Activated T-cell treated with anti-CD3 and anti-CD28 coated beads for 24 hours (primary cell): ENCODE data around the gene IRF3.

ENCODE experiments used
- DNase-seq: peaks from one replicate; pipeline ENCODE4 v3.0.0-alpha.2; 2020; ENCODE audit warnings: low read depth

IRF3 gene

DNA sequence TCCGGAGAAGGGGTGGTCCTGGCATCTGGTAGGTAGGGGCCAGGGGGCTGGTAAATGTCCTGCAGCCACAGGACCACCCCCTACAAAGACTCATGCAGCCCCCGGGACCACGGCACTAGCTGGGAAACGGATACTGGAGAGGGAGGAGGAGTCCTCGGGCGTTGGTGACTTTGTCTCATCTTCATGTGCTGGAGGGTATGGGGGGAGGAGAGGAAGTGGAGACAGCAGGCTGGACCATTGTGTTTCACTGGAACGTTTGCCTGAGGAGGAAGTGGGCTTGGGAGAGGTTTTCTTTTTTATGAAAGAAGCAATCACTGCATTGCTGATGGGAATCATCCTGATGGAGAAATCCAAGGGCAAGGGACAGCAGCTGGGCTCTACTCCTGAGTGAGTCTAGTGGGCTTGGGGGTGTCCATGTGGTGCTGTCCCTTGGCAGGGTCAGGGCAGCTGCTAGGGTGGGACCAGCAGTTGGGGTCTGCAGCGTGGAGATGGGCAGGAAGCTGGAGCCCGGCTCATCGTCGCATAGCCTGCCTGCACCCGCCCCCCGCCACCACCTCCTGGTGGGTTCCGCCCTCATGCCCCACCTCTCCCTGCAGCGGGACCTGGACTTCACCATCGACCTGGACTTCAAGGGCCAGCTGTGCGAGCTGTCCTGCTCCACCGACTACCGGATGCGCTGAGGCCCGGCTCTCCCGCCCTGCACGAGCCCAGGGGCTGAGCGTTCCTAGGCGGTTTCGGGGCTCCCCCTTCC, 22.1 kb upstream of the IRF3 start:
- no peak for DNase-seq

DNA sequence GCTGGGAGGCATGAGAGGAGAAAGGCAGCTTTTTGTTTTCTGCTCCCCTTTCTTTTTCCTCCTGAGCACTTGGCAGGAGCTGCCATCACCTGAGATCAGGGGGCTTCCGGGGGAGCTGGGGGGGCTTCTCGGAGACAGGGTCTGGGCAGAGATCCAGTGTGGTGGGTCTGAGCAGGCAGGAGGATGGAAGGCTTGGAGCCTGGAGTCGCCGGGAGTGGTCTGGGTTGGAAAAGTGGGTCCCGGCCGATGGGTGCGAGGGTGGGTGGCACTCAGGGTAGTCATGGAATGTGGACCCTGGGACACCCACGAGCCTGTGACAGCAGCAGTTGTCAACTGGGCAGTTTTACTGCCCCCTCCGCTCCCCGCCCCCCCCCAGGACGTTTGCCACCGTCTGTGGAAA, 21.5 kb upstream of the IRF3 start:
- no peak for DNase-seq

DNA sequence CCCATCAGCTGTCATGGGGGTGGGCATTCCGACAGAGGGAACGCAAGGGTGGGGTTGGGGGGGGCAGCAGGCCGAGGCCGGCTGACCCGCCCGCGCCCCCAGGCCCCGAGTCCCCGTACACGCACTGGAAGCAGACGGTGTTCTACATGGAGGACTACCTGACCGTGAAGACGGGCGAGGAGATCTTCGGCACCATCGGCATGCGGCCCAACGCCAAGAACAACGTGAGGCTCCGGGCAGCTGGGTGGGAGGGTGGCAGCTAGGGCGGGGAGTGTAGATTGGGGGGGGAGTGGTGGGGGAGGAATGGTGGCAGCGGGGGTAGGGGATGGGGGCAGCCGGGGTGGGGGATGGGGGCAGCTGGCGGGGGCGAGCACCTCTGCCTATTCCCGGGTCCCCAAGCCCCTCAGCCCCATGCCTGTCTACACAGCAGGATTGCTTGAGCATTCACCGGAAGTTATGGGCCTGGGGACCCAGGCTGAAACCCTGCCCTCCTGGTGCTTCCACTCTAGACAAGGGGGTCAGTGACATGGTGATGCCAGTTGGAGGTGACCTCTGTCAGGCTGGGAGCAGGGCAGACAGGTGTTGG, 20.9 kb upstream of the IRF3 start:
- DNase-seq: no peak

DNA sequence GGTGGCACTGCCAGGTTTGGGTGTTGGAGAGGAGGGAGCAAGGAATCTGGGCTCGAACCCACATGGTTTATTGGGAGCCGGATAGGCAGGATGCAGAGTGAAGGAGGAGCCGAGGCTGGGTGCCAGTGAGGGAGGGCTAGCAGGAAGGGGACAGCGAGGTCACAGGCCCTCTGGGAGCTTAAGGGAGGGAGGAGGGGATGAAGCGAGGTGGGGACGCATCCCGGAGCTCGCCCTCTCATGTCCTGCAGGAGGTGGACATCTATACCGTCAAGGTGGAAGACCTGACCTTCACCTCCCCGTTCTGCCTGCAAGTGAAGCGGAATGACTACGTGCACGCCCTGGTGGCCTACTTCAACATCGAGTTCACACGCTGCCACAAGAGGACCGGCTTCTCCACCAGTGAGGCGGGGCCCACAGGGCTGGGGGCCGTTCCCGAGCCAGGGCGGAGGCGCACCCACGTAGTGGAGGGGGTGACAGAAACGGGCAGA, 20.2 kb upstream of the IRF3 start:
- DNase-seq: no peak

DNA sequence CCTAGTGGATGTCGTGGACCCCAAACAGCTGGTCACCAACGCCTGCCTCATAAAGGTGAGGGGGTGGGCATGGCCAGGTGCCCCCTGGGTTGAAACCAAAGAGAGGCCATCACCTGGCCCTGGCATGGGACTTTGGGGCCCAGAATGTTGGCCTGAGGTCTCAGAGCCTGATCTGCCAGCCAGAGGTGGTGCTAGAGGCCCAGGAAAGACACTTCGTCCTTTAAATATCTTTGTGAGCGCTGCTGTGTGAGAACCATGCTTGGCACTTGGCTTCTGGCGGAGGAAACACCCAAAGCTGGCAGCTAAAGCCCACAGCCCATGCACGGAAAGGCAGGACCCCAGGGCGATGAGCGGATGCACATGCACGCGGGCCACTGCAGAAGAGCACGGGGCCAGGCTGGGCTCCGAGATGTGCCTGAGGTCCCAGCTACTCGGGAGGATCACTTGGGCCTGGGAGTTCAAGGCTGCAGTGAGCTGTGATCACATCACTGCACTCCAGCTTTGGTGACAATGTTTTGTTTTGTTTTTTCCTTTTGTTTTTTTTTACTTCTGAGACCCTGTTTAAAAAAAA, 19.4 kb upstream of the IRF3 start:
- DNase-seq: no peak

DNA sequence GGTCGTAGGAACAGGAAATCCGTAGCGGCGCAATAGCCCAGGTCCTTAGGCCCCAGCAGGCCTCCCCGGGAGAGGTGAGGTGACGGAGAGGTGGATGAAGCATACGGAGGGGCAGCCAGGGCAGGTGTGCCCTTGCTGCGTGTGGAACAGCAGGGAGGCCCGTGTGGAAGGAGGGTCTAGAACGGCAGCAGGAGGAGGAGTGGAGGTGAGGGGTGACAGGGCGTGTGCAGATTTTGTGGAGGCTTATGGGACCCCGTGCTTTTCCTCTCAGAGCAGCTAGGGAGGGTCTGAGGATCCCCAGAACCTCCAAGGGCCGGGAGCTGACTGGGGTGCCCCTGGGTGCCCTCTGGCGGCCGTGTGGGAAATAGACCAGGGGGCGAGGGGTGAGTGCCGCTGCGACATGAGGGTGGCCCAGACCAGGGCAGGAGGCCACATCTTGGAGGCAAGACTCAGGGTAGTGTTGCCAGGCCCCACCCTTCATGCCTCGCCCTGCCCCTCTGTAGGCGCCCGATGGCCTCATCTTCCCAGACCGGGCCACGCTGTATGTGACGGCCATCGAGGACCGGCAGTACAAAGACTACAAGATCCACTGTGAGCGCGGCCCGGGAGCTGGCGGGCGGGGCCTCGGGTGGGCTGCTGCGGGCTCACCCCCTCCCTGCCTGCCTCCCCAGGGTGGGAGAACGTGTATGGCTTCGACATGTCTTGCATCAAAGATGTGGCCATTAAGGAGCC, 18.8 kb upstream of the IRF3 start:
- no peak for DNase-seq

DNA sequence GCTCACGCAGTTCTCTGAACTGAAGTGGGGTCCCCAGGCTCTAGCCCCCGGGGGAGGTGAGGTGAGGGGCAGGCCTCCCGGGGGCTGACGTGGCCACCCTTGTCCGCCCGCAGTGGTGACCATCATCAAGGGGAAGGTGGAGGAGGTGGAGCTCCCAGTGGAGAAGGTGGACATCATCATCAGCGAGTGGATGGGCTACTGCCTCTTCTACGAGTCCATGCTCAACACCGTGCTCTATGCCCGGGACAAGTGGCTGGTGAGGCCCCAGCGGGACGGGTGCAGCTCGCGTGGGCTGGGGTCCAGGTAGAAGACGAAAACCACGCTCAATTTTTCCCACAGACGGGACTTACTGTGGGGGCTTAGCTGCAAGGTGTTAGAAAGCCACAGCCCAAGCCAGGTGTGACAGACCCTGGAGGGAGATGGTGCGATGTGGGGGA, 18.2 kb upstream of the IRF3 start:
- no peak for DNase-seq

DNA sequence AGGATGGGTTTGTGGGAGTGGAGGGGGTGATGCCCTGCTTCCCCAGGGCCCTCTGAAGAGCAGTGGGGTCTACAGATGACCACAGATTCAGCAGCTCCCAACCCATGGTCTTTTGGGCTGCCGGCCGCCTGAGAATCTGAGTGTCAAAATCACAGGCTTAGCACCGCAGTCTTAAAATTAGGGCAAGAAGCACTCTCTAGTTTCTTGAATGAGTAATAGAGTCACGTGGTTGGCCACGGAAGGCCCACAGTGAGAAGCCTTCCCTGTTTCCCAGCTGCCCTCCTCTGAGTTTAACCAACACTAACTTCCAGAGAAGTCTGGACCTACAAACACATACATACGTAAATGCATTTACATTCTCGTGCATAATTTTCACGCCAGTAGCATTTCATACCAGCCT, 16.6 kb upstream of the IRF3 start:
- no peak for DNase-seq

DNA sequence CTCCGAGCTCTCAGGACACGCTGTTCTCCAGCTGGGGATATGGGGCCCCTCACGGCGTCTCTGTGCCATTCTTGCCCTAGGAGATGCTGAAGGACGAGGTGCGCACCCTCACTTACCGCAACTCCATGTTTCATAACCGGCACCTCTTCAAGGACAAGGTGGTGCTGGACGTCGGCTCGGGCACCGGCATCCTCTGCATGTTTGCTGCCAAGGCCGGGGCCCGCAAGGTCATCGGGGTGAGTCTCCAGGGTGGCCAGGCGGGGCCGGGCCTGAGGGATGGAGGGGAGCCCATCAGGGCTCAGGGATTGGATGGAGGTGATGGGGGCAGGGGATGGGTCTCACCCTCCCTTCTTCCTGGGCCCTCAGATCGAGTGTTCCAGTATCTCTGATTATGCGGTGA, 16.2 kb upstream of the IRF3 start:
- DNase-seq: no peak

DNA sequence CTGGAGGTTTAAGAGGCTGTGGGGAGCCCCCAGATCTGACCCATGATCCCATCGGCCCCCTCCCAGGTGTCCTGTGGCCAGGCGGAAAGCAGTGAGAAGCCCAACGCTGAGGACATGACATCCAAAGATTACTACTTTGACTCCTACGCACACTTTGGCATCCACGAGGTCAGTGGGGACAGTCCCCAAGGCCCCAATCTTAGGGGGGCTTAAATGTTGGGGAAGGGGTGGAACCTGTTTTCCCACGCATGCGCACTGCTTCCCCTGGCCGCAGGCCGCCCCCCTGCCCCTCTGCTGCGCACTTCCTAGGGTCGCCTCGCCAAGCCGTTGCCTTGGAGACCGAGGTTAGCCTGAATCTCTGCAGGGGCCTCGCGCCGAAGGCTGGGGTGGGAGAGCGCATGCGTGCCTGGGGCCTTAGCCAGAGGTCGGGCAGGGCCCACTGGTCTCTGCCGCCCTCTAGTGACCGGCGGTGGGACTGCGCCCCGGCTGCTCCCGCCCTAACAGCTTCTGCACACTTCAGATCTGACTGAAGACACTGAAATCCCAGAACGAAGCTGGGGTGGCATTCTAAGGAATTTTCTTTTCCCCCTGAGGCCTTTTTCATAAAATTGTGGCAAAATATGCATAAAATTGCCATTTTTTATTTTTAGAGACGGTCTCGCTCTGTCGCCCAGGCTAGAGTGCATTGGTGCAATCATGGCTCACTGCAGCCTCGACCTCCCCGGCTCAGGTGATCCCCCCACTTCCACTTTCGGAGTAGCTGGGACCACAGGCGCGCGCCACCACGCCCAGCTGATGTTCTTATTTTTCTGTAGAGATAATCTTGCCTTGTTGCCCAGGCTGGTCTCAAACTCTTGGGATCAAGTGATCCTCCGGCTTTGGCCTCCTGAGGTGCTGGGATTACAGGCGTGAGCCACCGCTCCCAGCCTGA, 15.0 kb upstream of the IRF3 start:
- DNase-seq: peak; percentile 91

DNA sequence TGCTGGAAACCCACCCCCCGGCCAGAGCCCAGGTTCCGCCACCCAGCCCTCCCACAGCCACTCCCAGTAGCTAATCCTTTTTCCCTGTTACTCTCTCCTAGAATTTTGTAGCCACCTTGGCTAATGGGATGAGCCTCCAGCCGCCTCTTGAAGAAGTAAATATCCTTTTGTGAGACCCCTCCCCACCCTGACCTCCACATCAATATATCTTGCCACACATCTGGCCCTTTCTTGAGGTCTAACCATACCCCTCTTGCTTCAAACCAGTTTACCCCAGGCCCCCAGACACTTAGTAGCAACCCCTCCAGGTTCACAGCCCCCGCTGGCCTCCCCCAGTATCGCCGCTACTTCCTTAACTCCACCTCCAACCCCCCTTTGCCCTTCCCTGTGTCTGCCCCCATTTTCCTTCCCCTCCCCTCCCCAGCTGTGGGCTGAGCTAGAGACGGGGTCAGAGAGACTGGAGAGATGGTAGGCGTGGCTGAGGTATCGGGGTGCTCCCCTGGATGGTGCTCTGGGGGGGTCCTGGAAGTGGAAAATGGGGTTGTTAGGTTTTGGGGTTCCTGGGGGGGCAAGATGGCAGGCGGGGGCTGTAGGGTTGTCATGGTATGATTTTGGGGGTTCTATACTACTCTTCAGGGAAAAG, 14.2 kb upstream of the IRF3 start:
- no peak for DNase-seq

DNA sequence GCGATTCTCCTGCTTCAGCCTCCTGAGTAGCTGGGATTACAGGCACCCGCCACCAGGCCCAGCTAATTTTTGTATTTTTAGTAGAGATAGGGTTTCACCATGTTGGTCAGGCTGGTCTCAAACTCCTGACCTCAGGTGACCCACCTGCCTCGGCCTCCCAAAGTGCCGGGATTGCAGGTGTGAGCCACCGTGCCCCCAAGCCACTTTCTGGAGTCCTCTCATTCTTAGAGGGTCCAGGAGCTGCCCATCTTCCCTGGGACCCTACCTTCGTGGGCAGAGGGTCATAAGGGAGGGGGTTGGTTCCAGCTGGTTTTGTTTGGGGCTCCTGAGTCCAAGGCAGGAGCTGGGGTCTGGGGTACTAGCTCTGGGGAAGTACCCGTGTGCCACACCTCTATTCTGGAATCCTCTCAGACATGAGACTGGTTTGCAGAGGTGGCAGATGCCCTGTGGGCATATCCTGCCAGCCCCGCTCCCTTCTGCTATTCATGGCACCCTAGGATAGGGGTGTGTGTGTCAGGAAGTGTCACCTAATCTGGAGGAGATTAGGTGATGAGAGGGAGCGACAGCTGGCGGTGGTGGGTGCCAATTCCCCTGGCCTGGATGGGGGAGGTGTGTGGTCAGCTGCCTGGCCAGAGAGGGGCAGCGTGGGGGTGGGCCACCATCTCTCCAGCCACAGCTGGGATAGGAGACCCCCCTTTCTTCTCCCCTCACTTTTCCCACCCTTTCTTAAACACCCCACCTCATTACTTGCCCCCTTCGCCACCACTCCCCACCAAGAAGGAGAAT, 13.5 kb upstream of the IRF3 start:
- DNase-seq: no peak

DNA sequence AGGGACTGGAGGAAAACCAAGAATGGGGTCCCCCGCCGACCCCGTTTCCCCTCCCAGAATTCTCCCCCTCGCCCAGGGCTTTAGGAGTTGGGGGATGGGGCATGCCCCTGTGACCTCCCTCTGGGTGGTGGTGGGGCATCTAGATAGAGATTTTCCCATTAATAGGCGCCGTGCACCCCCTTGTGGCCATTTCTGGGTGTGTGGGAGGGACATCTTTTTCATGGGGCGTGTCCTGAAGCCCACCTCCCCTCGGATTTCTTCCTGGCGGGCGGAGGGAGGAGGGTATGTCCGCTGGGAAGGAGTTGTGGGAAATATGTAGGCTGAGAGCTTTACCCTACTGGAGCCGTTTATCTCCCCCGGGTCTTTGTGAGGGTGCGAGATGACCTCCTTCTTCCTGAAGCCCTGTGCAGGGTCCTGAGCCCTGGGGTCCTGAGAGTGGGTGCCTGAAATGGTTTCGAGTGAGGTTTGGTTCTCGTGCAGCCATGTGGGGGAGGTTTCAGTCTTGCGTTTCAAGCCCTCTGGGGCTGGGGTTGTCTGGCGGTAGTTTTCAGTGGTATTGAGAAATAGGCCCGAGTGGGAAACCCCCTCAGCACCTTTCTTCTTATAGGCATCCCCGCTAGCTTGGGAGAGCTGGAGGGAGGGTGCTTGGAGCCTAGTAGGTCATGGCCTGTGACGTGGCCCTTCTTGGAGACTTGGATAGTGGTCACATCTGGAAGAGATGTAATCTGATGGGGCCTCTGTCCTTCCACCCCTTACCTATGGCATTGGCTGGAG, 12.4 kb upstream of the IRF3 start:
- DNase-seq: peak; percentile 72

DNA sequence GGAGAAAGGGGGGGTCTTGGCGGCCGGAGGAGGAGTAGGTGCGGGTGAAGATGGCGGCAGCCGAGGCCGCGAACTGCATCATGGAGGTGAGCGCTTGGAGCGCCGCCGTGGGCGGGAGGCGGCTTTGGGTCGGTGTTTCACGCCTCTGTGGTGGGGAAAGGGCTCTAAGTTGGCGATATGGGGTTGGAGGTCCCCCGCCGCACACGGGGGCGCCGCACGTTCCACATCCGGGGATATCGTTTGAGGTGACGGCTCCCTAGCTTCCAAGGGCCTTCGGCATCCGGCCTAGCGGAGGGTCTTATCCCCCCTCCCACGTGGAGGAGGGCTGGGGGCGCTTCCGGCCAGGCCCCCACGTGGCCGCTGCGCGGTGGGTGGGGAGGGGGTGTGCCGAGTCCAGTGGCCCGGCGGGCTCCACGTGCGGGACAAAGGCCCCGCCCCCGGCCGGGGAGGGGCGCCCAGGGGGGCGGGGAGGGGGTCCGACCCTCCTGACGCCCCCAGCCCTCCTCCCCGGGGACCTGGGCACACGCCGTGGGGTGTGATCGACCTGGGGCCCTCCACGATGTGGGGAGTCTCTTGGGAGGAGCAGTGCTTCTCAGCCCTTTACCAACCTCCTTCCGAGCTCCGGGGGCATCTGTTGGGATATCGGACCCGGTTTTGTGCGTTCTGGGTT, 11.7 kb upstream of the IRF3 start, which contains the start of gene PRMT1:
Gene PRMT1 (plus strand): TSS at position 41 of the 670 bp plus-strand sequence. CDS start 10 bp downstream, at position 51.
- no peak for DNase-seq

DNA sequence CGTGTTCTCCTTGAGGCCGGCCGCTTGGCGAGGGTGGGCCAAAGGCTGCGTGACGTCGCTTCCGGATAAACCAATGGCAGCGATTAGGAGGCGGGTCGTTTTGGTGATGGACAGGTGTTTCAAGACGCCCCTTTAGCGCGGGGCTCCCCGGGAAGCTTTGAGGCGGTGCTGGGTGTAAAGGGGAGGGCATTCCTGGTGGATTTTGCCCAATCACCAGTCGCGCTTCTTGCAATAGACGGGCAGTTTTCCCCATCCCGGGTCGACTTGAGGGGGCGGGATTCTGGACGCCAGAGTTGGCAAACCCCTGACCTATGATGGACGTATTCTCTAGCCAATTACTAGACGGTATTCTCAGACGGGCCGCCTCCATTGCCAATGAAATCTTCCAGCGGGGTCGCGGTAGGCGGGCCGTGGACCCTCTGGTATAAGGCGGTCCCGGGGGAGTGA, 11.2 kb upstream of the IRF3 start:
- peak; percentile 98 for DNase-seq

DNA sequence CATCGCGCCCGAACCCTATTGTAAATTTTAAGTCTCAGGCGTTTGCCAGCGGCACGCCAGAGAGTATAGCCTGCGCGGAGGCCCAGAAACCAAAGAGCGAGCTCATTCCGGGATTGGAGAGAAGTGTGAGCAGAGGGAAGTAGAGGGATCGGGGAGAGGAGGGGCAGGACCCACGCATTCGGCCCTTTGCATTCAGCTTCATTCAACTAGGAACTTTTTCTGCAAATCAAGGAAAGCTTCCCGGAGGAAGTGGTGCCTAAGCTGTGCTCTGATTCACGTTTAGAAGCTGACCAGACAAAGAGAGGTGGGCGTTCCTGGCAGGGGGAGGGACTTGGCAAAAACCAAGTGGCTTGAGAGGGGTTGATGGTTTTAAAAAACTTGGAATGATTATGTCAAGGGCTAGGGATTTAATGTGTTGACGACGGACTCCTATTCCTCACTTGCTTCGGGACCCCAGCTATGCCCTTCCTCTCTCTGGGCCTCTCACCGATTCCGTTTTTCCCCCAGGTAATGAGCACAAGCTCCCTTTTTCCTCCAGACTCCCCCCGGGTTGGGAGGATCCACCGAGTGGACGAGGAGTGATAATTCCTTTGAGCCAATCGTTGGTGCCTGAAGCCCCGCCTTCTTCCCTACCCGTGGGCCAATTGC, 10.6 kb upstream of the IRF3 start:
- no peak for DNase-seq

DNA sequence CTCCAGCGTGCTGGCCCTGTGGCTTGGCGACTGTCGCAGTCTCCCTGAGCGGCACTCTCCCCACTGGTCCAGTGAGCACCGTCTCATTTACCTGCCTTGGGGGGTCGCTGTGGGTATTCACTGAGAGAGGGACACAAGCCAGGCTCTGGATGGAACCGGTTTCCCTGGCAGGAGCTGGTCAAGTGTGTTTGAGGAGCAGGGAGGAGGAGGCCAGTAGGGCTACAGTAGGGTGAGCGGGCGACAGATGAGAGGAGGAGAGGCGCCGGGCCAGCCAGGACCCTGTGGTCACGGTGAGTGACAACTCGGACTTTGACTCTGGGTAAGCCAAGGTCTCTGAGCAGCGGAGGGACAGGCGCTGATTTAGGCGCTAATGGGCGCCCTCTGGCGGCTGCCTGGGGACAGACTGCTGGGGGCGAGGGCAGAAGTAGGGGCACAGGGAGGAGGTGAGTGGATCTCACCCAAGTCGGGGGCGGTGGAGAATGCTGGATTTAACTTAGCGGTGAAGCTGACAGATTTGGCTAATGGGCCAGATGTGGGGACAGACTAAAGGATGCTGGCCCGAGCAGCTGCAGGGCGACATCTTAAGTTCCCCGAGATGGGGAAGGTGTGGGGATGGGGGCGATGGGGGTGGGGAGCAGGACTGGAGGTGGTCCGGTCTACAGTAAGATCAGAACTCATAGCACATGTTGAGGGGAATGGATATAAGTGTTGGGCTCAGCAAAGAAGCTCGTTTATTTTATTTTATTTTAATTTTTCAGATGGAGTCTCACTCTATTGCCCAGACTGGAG, 6.7 kb upstream of the IRF3 start:
- peak; percentile 60 for DNase-seq
